Osteoblast (primary cell): ENCODE data around the gene SLC5A7. TPM values are rescaled to one million over a fixed set of nuclear protein-coding genes. Genes with fewer than 3 reads are reported as not detected.

ENCODE experiments used
- DNase-seq: peaks from one replicate; pipeline ENCODE4 v3.0.0; 2011; ENCODE audit warnings: low spot score, mixed read lengths; ENCODE audit not compliant: insufficient read length; ENCODE audit errors: missing footprints
- H2AFZ ChIP-seq: 2 replicates; pipeline ENCODE4 v1.6.0; 2011; ENCODE audit warnings: mild to moderate bottlenecking, low read length
- H3K27ac ChIP-seq: 2 replicates; pipeline ENCODE4 v1.5.1; 2011; ENCODE audit warnings: mild to moderate bottlenecking, low read depth, low read length, moderate library complexity
- H3K27me3 ChIP-seq: 2 replicates; pipeline ENCODE4 v1.6.0; 2012; ENCODE audit warnings: mild to moderate bottlenecking, control low read depth, inconsistent platforms, low read length, moderate library complexity; ENCODE audit not compliant: insufficient read depth
- H3K36me3 ChIP-seq: 2 replicates; pipeline ENCODE4 v1.5.1; 2011; ENCODE audit warnings: mild to moderate bottlenecking, low read length, control low read depth, moderate library complexity; ENCODE audit not compliant: insufficient read depth
- H3K4me1 ChIP-seq: 2 replicates; pipeline ENCODE4 v1.5.1; 2011; ENCODE audit warnings: mild to moderate bottlenecking, low read length, control low read depth, moderate library complexity; ENCODE audit not compliant: insufficient read depth
- H3K4me2 ChIP-seq: 2 replicates; pipeline ENCODE4 v1.6.0; 2011; ENCODE audit warnings: mild to moderate bottlenecking, low read length; ENCODE audit not compliant: insufficient read depth
- H3K4me3 ChIP-seq: fragments of 200-600 bp; sonication (generic); 3 replicates; pipeline ENCODE4 v1.5.1; 2012; ENCODE audit warnings: mild to moderate bottlenecking, low read length, inconsistent platforms; ENCODE audit not compliant: insufficient read depth
- H3K79me2 ChIP-seq: 2 replicates; pipeline ENCODE4 v1.6.0; 2012; ENCODE audit warnings: mild to moderate bottlenecking, low read length, control low read depth, inconsistent platforms; ENCODE audit not compliant: insufficient read depth
- H3K9me3 ChIP-seq: 2 replicates; pipeline ENCODE4 v1.5.1; 2011; ENCODE audit warnings: low read depth, low read length, control low read depth
- H4K20me1 ChIP-seq: 2 replicates; pipeline ENCODE4 v1.6.0; 2012; ENCODE audit warnings: mild to moderate bottlenecking, low read length, control low read depth; ENCODE audit not compliant: insufficient read depth
- CTCF ChIP-seq: IDR thresholded peaks from 2 replicates; pipeline ENCODE4 v1.5.1; 2011; ENCODE audit warnings: mild to moderate bottlenecking, low read depth, low read length, moderate library complexity; ENCODE audit errors: extremely low read depth
- total RNA-seq: library from RNA; depleted of rRNA; stranded (reverse); fragments of >200 nt; gene quantifications from 2 replicates; pipeline ENCODE4 v1.2.3, GENCODE V29; 2012

SLC5A7 gene
- total RNA-seq, 1 donor: not detected

GRCh38 chr2:108023776-108024175 is 37.5 kb downstream of the SLC5A7 start:
- no peak overlapping the region for H2AFZ ChIP-seq
- H3K27me3 ChIP-seq: no peaks in the 10 kb centered on the region
- no peak overlapping the region for H3K4me3 ChIP-seq
- no peaks in the 10 kb centered on the region for H3K9me3 ChIP-seq
- no peaks in the 10 kb centered on the region for H3K36me3 ChIP-seq
- H3K27ac ChIP-seq: no peak overlapping the region
- no peak overlapping the region for H3K4me2 ChIP-seq
- H3K79me2 ChIP-seq: no peaks in the 10 kb centered on the region
- TF ChIP-seq CTCF: no peak
- no peaks in the 10 kb centered on the region for H3K4me1 ChIP-seq
- no peak for DNase-seq
- H4K20me1 ChIP-seq: no peaks in the 10 kb centered on the region

- H3K4me3 ChIP-seq: no peak overlapping the region
- no peaks in the 10 kb centered on the region for H3K4me1 ChIP-seq
- H3K9me3 ChIP-seq: no peaks in the 10 kb centered on the region
- H3K36me3 ChIP-seq: no peaks in the 10 kb centered on the region
- TF ChIP-seq CTCF: no peak
- no peak overlapping the region for H3K4me2 ChIP-seq
- no peaks in the 10 kb centered on the region for H3K27me3 ChIP-seq
- no peaks in the 10 kb centered on the region for H4K20me1 ChIP-seq
- H3K27ac ChIP-seq: no peak overlapping the region
- no peaks in the 10 kb centered on the region for H3K79me2 ChIP-seq
- no peak for DNase-seq
- H2AFZ ChIP-seq: no peak overlapping the region
Observed at GRCh38 chr2:108026092-108026794, 39.9 kb downstream of the SLC5A7 start.

GRCh38 chr2:108029496-108029895 is 43.2 kb downstream of the SLC5A7 start:
- Histone ChIP-seq H3K79me2 (no peaks in the 10 kb centered on the region), H4K20me1 (no peaks in the 10 kb centered on the region), H3K9me3 (no peaks in the 10 kb centered on the region), H3K4me3 (no peak overlapping the region), H3K4me2 (no peak overlapping the region), H3K27me3 (no peaks in the 10 kb centered on the region), H2AFZ (no peak overlapping the region), H3K27ac (no peak overlapping the region), H3K4me1 (no peaks in the 10 kb centered on the region), H3K36me3 (no peaks in the 10 kb centered on the region)
- no peak for DNase-seq
- TF ChIP-seq CTCF: no peak

- Histone ChIP-seq H3K4me3 (no peak overlapping the region), H3K27ac (no peak overlapping the region), H3K4me2 (no peak overlapping the region), H4K20me1 (no peaks in the 10 kb centered on the region), H3K79me2 (no peaks in the 10 kb centered on the region), H2AFZ (no peak overlapping the region), H3K9me3 (no peaks in the 10 kb centered on the region), H3K4me1 (no peaks in the 10 kb centered on the region), H3K27me3 (no peaks in the 10 kb centered on the region), H3K36me3 (no peaks in the 10 kb centered on the region)
- no peak for TF ChIP-seq CTCF
- no peak for DNase-seq
Observed at GRCh38 chr2:108029912-108030311, 43.6 kb downstream of the SLC5A7 start.
